ENCODE results near the gene RASL10B.
"Not testable (repeated sequence)": the region's sequence is repeated elsewhere in the genome, so short reads cannot be mapped to it uniquely, and the experiment has no call there.

Gene RASL10B

DNA sequence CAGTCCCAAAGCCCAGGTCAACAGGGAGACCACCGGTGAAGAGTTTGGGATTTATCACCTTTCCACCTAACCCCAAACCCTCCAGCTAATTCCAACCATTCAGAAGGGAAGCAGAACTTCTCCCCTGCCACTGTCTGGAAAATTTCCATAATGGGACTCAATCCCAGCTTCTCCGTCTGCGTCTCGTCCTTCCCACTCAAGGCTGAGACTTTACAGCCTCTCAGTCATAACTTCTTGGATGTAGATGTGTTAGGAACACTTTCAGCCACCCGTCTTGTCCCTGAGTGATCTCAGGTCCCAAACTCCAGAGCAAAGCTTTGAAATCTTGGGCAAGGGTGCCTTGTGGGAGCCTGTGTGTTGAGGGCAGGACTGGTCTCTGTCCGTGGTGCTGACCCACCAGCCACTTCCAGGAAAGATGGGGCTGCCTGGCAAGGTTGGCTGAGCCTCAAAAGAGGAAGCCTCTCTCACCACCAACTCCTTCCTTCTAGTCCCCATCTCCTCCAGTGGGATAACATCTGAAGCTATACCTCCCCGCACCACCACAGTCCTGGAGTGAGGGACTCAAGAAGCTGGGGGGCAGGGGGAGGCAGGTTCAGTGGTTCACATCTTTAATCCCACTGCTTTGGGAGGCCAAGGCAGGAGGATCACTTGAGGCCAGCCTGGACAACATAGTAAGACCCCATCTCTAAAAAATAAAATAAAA lies 12.3 kb downstream of the RASL10B start:
- no peak for ATAC-seq
- Mint-ChIP-seq H3K4me3 (no peak overlapping the region), H3K36me3 (ENCODE audit: low read depth) (no peaks in the 10 kb centered on the region), H3K27ac (no peak overlapping the region), H3K9me3 (no peaks in the 10 kb centered on the region), H3K4me1 (peaks cover 16% of the 10 kb centered on the region), H3K27me3 (peaks cover 42% of the 10 kb centered on the region)
- peak; percentile 39 for DNase-seq

DNA sequence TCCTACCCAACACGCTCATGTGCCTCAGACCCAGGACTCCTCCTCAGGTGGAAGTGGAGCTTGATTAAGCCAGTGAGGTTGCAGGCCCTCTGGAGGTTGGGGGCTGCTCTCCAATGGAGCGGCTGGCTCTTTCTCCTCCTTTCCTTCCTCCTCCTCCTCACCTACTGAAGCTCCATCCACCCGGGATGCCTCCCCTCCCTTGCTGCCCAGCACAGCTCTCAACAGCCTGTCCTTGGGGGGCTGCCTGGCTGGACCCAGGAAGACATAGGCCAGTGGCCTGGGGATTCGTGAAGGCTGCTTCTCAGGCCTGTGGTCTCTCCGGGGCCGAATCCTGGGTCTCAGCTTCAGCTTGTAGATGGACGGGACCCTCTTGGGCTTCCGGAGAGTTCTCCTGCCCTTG lies 13.4 kb downstream of the RASL10B start:
- H3K4me3 Mint-ChIP-seq, result no peak overlapping the region
- H3K27ac Mint-ChIP-seq, result no peak overlapping the region
- peaks cover 49% of the 10 kb centered on the region for H3K27me3 Mint-ChIP-seq
- no peak for DNase-seq
- ATAC-seq, result no peak
- no peaks in the 10 kb centered on the region for H3K36me3 Mint-ChIP-seq (ENCODE audit: low read depth)
- no peaks in the 10 kb centered on the region for H3K9me3 Mint-ChIP-seq
- H3K4me1 Mint-ChIP-seq, result peaks cover 25% of the 10 kb centered on the region

DNA sequence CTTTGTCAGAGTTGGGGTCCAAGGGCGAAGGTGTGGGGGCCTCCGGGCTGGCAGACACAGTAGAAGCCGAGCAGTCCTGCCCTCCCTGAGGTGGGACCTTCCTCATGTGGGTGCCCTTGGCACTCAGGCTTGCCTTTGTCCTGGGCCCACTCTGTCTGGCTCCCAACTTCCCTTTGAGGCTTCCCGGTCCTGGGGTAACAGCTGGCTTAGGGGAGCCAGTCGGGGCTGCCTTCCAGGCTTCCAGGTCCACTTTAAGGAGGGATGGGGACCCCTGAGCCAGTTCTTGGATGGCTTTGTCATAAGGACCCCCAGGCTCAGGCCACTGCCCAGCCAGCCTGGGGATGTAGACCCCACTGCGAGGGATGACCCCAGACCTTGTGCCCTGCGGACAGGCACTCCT lies 13.8 kb downstream of the RASL10B start:
- H3K36me3 Mint-ChIP-seq (ENCODE audit: low read depth), result no peaks in the 10 kb centered on the region
- H3K27me3 Mint-ChIP-seq, result peaks cover 51% of the 10 kb centered on the region
- H3K4me3 Mint-ChIP-seq, result no peak overlapping the region
- ATAC-seq, result no peak
- no peaks in the 10 kb centered on the region for H3K9me3 Mint-ChIP-seq
- DNase-seq, result no peak
- no peak overlapping the region for H3K27ac Mint-ChIP-seq
- peaks cover 28% of the 10 kb centered on the region for H3K4me1 Mint-ChIP-seq

DNA sequence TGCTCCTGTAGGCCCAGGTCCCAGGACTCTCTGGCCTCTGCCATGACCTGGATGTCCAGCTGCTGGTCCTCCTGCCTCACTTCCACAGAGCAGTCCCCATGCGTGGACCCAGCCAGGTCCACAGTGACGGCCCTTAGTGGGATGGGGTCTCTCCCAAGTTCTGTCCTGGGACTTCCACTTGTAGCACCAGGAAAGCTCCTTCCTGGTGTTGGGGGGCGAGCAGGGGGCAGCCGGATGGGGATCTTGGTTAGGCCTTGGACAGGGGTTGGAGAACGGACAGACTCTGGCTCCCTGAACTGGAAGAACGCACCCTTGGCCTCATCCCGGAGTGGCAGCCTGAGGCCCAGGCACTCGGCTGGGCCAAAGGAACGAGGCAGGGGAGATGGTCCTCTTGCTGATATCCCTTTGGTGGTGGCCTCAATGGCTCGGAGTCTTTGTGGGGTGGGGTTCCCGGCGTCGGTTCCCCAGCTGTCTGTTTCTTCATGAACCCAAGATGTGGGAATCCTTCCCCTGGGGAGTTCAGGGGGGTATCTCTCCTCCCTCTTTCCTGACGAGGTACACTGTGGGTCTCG lies 14.4 kb downstream of the RASL10B start:
- no peak for DNase-seq
- Mint-ChIP-seq H3K27ac (no peak overlapping the region), H3K9me3 (no peaks in the 10 kb centered on the region), H3K27me3 (peaks cover 53% of the 10 kb centered on the region), H3K36me3 (ENCODE audit: low read depth) (no peaks in the 10 kb centered on the region), H3K4me3 (no peak overlapping the region), H3K4me1 (peaks cover 30% of the 10 kb centered on the region)
- ATAC-seq, result no peak

DNA sequence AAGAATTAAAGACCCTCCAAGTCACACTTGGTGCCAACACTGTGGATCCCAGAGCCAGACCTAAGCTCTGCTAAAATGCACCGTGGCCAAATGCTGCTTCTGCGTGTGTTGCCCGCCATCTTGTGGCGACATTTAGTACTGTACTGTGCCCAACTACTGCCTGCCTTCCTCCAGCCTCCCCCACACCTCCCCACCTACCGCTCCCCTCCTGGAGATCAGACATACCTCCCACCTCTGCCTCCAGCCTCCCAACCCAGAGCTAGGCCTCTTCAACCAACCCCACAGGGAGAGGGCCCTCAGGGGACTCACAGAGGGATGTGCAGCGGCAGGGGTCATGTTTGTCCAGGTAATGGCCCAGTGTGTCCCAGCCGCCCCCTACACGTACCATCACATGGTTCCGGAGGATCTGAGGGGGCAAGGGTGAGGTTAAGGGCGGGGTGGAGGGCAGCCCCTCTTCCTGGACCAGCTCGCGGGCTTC lies 16.1 kb downstream of the RASL10B start:
- H3K9me3 Mint-ChIP-seq, result no peaks in the 10 kb centered on the region
- peak; percentile 86 for DNase-seq
- peaks cover 45% of the 10 kb centered on the region for H3K27me3 Mint-ChIP-seq
- no peak overlapping the region for H3K27ac Mint-ChIP-seq
- peak; percentile 70 for ATAC-seq
- no peak overlapping the region for H3K4me3 Mint-ChIP-seq
- no peaks in the 10 kb centered on the region for H3K36me3 Mint-ChIP-seq (ENCODE audit: low read depth)
- H3K4me1 Mint-ChIP-seq, result peaks cover 26% of the 10 kb centered on the region

DNA sequence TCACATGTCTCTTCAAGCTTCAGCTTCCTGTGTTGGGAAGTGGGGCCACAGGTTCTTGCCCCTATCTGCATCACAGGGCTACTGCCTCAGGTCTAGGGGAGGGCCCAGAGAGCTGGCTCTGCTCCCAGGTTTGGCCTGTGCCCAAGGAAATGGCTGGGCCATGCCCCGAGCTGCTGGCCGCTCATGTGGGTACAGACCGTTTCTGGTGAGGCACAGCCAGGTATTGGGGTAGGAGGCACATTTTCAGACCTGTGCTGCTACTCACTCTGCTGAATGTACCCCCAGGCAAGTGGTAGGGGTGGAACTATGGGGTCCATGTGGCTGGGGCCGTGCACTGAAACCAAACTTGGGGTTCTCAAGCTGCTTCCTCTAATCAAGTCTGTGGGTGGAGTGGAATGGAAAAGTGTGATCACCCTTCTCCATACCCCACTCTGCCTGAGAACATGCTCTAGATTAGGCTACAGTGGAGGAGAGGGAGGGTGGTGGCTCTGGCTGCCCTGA lies 17.0 kb downstream of the RASL10B start:
- Mint-ChIP-seq H3K27me3 (peaks cover 40% of the 10 kb centered on the region), H3K4me3 (peak overlapping the region; percentile 16), H3K9me3 (no peaks in the 10 kb centered on the region), H3K27ac (peak overlapping the region; percentile 63), H3K36me3 (ENCODE audit: low read depth) (no peaks in the 10 kb centered on the region), H3K4me1 (peaks cover 26% of the 10 kb centered on the region)
- ATAC-seq (peak; percentile 76), DNase-seq (peak; percentile 29)

DNA sequence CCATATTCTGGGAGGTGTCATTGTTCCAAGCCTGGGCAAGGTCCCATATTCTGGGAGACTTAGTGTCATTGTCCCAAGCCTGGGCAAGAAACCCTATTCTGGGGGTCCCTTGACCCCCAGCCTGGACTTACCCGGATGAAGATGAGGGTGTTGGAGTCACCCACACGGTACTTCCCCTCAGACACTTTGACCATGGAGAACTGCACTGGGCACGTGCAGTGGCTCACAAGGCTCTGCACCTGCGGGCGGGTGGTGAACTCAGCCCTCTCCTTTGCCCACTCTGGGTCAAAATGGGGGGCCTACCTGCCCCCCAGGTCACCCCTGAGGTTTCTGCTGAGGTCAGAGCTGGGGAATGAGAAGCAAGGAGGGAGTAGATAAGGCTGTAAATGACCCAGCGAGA lies 17.5 kb downstream of the RASL10B start:
- no peak for ATAC-seq
- no peak for DNase-seq
- H3K9me3 Mint-ChIP-seq, result no peaks in the 10 kb centered on the region
- no peak overlapping the region for H3K4me3 Mint-ChIP-seq
- H3K4me1 Mint-ChIP-seq, result peaks cover 26% of the 10 kb centered on the region
- H3K27ac Mint-ChIP-seq, result no peak overlapping the region
- peaks cover 35% of the 10 kb centered on the region for H3K27me3 Mint-ChIP-seq
- no peaks in the 10 kb centered on the region for H3K36me3 Mint-ChIP-seq (ENCODE audit: low read depth)

DNA sequence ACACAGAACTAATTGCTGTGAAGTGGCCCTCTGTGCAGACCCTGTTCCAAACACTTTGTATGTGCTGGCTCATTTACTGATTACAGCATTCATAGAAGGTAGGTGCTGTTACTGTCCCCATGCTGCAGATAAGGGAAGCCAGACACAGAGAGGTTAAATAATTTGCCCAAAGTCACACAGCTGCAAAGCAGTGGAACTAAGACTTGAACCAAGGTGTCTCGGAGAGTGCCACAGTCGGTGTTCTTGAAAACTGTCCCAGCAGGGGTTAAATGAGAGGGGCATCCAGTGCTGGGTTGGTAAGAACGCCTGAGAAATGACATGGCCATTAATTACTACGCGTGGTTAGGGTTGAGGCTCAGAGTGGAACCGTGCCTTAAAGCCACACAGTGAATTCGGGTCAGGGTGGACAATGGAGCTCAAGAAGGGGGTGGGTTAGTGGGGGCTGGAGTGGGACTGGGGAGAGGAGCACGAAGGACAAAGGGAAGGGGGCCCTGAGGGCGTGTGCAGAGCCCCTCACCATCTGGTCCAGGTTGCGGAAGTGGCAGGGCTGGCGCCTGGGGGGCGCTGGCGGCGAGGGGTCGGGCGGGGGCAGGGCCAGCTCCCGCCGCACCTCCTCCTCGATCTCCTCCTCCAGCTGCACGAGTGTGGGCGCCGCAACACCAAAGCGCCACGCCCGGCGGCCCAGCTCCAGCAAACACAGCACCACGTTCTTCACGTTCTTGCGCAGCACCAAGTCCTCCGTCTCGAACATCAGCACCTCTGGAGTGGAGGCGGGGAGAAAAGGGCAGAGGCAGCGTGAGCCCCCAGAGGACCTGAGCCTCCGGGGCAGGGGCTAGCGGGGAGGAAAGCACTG lies 18.3 kb downstream of the RASL10B start:
- Mint-ChIP-seq H3K27ac (peak overlapping the region; percentile 54), H3K36me3 (ENCODE audit: low read depth) (no peaks in the 10 kb centered on the region), H3K9me3 (no peaks in the 10 kb centered on the region), H3K4me1 (peaks cover 26% of the 10 kb centered on the region), H3K27me3 (peaks cover 30% of the 10 kb centered on the region), H3K4me3 (peak overlapping the region; percentile 8)
- DNase-seq, result peak; percentile 45
- no peak for ATAC-seq

DNA sequence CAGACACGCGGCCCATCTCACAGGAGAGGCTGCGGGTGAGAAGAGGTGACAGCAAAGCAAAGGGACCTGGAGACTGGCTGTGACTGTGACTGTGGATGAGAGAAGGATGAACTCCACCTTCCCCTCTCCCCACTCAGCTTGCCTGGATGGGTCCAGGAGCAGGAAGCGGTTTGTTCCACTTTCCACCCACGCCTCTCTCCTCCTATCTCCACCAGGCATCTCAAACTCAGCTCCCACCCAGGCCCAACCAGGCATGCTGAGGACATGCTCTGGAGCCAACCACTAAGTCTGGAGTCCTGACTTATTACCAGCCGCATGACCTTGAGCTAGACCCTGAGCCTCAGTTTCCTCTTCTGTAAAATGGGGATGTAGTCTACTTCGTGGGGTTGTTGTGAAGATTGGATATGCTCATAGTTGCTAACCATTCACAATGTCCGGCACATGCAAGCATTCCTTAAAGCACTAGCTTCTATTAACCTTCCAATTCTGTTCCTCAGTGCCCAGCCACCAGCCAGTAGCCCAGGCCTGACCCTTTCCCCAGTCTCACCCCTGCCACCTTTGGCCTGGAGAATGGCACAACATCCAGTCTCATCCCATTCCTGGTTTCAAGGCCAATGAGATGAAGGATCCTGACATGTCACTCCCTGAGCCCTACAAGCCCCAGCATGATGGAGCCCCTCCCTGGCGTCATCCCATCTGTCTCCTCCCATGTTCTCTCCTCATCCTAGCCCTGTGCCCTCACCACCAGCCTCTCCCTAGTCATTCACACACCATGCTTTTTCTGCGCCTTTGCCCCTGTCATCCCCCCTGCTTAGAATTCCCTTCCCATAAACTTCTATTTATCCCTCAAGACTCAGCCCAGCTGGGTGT lies 19.3 kb downstream of the RASL10B start:
- H3K4me3 Mint-ChIP-seq, result no peak overlapping the region
- H3K9me3 Mint-ChIP-seq, result no peaks in the 10 kb centered on the region
- no peaks in the 10 kb centered on the region for H3K36me3 Mint-ChIP-seq (ENCODE audit: low read depth)
- DNase-seq (no peak), ATAC-seq (no peak)
- H3K27ac Mint-ChIP-seq, result no peak overlapping the region
- H3K4me1 Mint-ChIP-seq, result peaks cover 26% of the 10 kb centered on the region
- peaks cover 30% of the 10 kb centered on the region for H3K27me3 Mint-ChIP-seq

DNA sequence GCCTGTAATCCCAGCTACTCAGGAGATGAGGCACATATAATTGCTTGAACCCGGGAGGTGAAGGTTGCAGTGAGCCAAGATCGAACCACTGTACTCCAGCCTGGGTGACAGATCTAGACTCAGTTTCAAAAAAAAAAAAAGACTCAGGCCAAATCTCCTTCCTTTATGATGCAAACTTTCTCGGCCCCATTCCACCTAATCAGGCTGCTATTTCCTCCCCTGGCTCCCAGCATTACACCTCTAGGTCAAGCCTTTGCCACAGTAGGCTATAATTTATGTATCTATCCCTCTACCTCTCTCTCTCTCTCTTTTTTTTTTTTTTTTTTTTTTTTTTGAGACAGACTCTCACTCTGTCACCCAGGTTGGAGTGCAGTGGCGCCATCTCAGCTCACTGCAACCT lies 20.1 kb downstream of the RASL10B start:
- peaks cover 30% of the 10 kb centered on the region for H3K27me3 Mint-ChIP-seq
- H3K4me1 Mint-ChIP-seq, result peaks cover 26% of the 10 kb centered on the region
- not testable (repeated sequence) for ATAC-seq; H3K9me3 Mint-ChIP-seq; DNase-seq; H3K27ac Mint-ChIP-seq; H3K4me3 Mint-ChIP-seq; H3K36me3 Mint-ChIP-seq (ENCODE audit: low read depth)

DNA sequence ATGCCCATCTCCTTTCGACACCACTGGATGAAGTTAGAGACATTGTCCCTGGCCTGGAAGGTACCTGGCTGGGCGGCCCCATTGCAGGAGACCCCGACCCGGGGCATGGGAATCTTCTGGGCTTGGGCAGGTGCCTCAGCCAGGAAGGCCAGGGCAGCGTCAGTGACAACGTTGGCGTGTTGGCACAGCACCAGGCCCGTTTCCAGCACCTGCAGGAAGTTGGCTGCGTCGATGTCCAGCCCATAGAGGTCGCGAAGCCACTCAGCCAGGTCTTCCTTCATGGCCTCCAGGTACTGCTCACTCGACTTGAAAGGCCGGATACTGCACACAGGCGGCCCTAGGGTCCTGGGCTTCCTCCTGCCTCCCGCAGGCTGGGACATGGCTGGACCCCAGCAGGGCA lies 21.0 kb downstream of the RASL10B start:
- ATAC-seq (no peak), DNase-seq (no peak)
- Mint-ChIP-seq H3K36me3 (ENCODE audit: low read depth) (no peaks in the 10 kb centered on the region), H3K27ac (no peak overlapping the region), H3K9me3 (no peaks in the 10 kb centered on the region), H3K4me1 (peaks cover 26% of the 10 kb centered on the region), H3K4me3 (no peak overlapping the region), H3K27me3 (peaks cover 30% of the 10 kb centered on the region)

DNA sequence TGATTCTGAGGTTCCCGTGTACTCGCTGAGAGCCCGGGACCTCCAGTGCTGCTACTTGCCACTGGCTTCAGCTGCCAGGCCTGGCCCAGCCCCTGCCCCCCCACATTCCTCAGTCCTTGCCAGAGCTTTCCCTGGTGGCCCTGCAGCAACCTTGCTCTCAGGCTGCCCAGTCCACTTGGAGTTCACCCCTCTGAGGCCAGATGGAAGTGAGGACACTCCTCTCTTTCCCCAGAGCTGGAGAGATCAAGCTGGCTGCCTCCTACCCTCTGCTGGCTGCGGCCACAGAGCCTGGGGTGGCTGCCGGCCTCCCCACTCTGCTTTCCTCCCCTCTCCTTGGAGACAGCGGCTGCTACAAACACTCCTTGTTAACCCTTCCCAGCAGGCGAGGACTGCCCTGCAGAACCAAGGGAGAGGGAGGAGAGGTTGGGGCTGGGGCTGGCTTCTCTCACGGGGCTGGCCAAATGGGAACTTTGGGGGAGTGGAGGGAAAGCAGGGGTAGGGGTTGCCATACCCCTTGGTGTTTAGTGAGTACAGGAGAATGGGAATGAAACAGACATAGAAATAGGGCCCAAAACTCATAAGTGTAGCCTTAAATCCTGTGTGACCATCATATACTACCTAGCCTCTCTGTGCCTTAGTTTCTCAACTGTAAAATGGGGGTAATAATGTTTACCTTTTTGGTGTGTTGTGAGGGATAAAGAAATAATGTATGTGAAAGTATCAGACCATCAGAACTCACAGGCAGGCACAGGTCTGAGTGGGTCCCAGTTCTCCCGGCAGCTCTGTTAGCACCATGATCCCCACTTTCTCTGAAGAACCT lies 21.7 kb downstream of the RASL10B start, which contains the start of gene GAS2L2:
Gene GAS2L2 (minus strand): TSS at position 295 of the 820 bp plus-strand sequence. CDS start 389 bp downstream, outside the sequence.
- peaks cover 30% of the 10 kb centered on the region for H3K27me3 Mint-ChIP-seq
- no peaks in the 10 kb centered on the region for H3K9me3 Mint-ChIP-seq
- no peak within 1 kb of the TSS for H3K4me3 Mint-ChIP-seq
- no peak for DNase-seq
- no peak within 1 kb of the TSS for H3K27ac Mint-ChIP-seq
- H3K36me3 Mint-ChIP-seq (ENCODE audit: low read depth), result no peaks in the 10 kb centered on the region
- H3K4me1 Mint-ChIP-seq, result peaks cover 23% of the 10 kb centered on the region
- ATAC-seq, result no peak

DNA sequence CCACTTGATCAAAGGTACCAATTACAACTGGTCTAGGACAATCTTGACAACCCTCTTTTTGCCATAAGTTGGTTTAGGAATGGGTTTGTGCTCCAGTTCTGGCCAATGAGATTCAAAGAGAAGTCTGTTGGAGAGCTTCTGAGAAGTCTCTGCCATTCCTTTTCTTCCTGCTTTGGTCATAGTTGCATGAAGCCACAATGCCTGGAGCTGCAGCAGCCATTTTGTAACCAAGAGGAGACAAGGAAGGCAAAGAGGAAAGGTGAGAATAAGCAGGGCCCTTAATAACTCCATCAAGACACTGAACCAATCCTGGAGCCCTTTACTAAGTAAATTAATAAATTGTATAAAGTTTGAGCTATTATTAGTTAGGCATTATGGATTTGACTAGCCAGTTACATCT lies 25.8 kb downstream of the RASL10B start:
- Mint-ChIP-seq H3K4me1 (no peaks in the 10 kb centered on the region), H3K27me3 (no peaks in the 10 kb centered on the region), H3K9me3 (no peaks in the 10 kb centered on the region), H3K27ac (no peak overlapping the region), H3K4me3 (no peak overlapping the region), H3K36me3 (ENCODE audit: low read depth) (no peaks in the 10 kb centered on the region)
- ATAC-seq (no peak), DNase-seq (no peak)
